Sigmoid colon (tissue), 7 donors: ENCODE data around the gene ANKMY1. TPM values are rescaled to one million over a fixed set of nuclear protein-coding genes. Genes with fewer than 3 reads are reported as not detected.

Source experiments
- DNase-seq: peaks from one replicate; pipeline ENCODE4 v3.0.0-alpha.2; 2019
- H3K27ac ChIP-seq, 4 donors: fragments of 200-600 bp; sonication (generic); one replicate each; pipeline ENCODE4 v1.5.1; 2016 to 2019; ENCODE audit warnings: mild to moderate bottlenecking in 1 of 4
- H3K27me3 ChIP-seq, 3 donors: fragments of 200-600 bp; sonication (generic); one replicate each; pipeline ENCODE4 v1.5.1; 2019; ENCODE audit warnings: mild to moderate bottlenecking in 1 of 3
- H3K36me3 ChIP-seq, 4 donors: fragments of 200-600 bp; sonication (generic); one replicate each; pipeline ENCODE4 v1.5.1; 2016 to 2019
- H3K4me1 ChIP-seq, 4 donors: fragments of 200-600 bp; sonication (generic); one replicate each; pipeline ENCODE4 v1.5.1; 2017 to 2019
- H3K4me3 ChIP-seq, 4 donors: fragments of 200-600 bp; sonication (generic); one replicate each; pipeline ENCODE4 v1.5.1; 2017 to 2019; ENCODE audit warnings: mild to moderate bottlenecking in 2 of 4, moderate library complexity in 1 of 4
- H3K9me3 ChIP-seq, 4 donors: fragments of 200-600 bp in 3 of 4; sonication (generic) in 3 of 4; one replicate each; pipeline versions ENCODE4 v1.5.1 to v1.6.1; 2013 to 2019
- EP300 ChIP-seq, 4 donors: sonication (generic); formaldehyde crosslinking; IDR thresholded peaks; one replicate each; pipeline ENCODE4 v1.6.1; 2017; ENCODE audit warnings: antibody characterized with exemption in 4 of 4
- POLR2A ChIP-seq, 2 donors: fragments of 450-650 bp; IDR thresholded peaks; one replicate each; pipeline ENCODE4 v1.6.1; 2016; ENCODE audit warnings: antibody characterized with exemption in 2 of 2, mild to moderate bottlenecking in 2 of 2, moderate library complexity in 2 of 2
- POLR2AphosphoS5 ChIP-seq, 4 donors: sonication (generic); formaldehyde crosslinking; IDR thresholded peaks; one replicate each; pipeline ENCODE4 v1.6.1; 2017; ENCODE audit warnings: antibody characterized with exemption in 4 of 4
- WGBS, 2 donors: extraction: QIAGEN DNeasy Blood & Tissue Kit; methylation state at CpG; one replicate each; pipeline ENCODE4 v1.1.7; 2013; 5-methylcytosine and 5-hydroxymethylcytosine counted together
- intact Hi-C: fragments of 100-400 bp; cut with DNase I; formaldehyde crosslinking; loops from one replicate; pipeline ENCODE4 v1.15.1; 2023
- polyA plus RNA-seq, 3 donors: library from polyadenylated mRNA; stranded (reverse); fragments of 200-250 nt; gene quantifications; one replicate each; pipeline ENCODE4 v1.2.3, GENCODE V29; 2013
- total RNA-seq, 4 donors: library from RNA; depleted of rRNA; stranded (reverse); fragments of >200 nt; gene quantifications; one replicate each; pipeline ENCODE4 v1.1.0, GENCODE V29; 2016
- TF ChIP-seq, protein P1 (sequence below), 4 experiments: fragments of 450-650 bp in 3 of 4; fragments of 200-600 bp in 1 of 4; IDR thresholded peaks; one replicate each; pipeline ENCODE4 v1.5.1; 2016 to 2019; ENCODE audit warnings: antibody characterized with exemption in 4 of 4, mild to moderate bottlenecking in 3 of 4, moderate library complexity in 2 of 4
- donor health status: healthy with polysubstance abuse.
- donor health status: Bipolar disorder and iron deficiency.
- donor health status: healthy.

ANKMY1 gene
- total and polyA plus RNA-seq, 7 donors = 3.6 to 14.0 (median 8.9) TPM

DNA sequence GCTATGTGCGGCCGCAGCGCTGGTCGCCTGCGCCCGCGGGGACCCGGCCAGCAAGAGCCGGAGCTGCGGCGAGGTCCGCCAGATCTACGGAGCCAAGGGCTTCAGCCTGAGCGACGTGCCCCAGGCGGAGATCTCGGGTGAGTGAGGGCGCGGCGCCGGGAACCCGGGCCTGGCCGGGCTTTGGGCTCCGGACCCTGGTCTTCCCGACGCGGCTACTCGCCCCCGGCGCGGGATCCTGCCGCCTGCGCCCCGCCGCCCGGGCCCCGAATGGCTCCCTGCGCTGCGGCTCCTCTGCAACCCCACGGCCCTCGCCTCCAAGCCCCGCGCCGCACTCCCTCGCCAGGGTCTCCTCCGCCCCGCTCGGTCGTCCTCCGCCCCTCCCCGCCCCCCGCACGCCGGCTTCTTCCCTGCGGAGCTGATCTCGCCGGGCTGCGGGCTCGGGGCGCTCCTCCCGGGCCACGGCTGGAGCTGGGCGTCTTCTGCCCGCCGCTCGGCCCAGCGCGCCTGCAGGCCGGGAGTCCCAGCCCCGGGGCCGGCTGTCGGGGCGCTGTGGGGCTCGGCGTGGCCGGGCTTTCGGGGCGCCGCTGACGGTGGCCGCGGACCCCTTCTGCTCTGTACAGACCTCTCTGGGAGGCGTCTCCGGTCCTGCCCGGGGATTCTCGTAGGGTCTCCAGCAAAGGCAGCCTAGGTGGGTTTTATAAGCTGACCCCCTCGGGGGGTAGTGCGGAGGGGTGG, 121.7 kb downstream of the ANKMY1 start:
- Histone ChIP-seq H3K4me3 (peak overlapping the region; percentile 41 to 86 (median 66)), H3K27me3 (no peaks in the 10 kb centered on the region), H3K4me1 (peaks cover 0 to 46% (median 42%) of the 10 kb centered on the region in 4 donors), H3K9me3 (no peaks in the 10 kb centered on the region), H3K27ac (peak overlapping the region; percentile 88 to 94 (median 92)), H3K36me3 (no peaks in the 10 kb centered on the region)
- 1% methylated on average over 88 of the region's 88 CpGs for WGBS, 2 donors
- intact Hi-C loops = loop anchor here (5.0 kb wide), 4 partner anchors 64 to 299 kb away; partner anchors contain the start of genes COPS9 and RNPEPL1
- TF ChIP-seq POLR2AphosphoS5 (IDR thresholded peaks at IDR 0.05) = no peak
- no peak for TF ChIP-seq POLR2A (IDR thresholded peaks at IDR 0.05)
- TF ChIP-seq, protein P1, sequence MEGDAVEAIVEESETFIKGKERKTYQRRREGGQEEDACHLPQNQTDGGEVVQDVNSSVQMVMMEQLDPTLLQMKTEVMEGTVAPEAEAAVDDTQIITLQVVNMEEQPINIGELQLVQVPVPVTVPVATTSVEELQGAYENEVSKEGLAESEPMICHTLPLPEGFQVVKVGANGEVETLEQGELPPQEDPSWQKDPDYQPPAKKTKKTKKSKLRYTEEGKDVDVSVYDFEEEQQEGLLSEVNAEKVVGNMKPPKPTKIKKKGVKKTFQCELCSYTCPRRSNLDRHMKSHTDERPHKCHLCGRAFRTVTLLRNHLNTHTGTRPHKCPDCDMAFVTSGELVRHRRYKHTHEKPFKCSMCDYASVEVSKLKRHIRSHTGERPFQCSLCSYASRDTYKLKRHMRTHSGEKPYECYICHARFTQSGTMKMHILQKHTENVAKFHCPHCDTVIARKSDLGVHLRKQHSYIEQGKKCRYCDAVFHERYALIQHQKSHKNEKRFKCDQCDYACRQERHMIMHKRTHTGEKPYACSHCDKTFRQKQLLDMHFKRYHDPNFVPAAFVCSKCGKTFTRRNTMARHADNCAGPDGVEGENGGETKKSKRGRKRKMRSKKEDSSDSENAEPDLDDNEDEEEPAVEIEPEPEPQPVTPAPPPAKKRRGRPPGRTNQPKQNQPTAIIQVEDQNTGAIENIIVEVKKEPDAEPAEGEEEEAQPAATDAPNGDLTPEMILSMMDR (IDR thresholded peaks at IDR 0.05) = no peak
- peak; percentile 68 for DNase-seq

DNA sequence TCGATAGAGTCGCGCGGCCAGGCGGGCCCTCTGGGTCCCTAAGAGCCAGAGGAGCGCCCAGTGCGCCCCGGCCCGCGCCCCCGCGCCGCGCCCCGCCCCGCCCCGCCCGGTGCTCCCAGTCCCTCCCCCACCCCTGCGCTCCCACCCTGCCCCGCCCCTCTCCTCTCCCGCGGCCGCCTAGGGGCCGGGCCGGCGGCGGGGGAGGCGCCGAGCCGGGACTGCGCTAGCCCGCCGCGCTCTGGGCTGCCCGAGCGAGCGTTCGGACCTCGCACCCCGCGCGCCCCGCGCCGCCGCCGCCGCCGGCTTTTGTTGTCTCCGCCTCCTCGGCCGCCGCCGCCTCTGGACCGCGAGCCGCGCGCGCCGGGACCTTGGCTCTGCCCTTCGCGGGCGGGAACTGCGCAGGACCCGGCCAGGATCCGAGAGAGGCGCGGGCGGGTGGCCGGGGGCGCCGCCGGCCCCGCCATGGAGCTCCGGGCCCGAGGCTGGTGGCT, 122.3 kb downstream of the ANKMY1 start, which contains the start of gene GPC1:
Gene GPC1, plus strand, starts transcription at position 207 of the 491 bp plus-strand sequence. Its CDS starts 256 bp downstream, at position 463.
- WGBS, 2 donors = 0 to 1% methylated on average over 76 to 77 of the region's 77 CpGs
- TF ChIP-seq, protein P1 (IDR thresholded peaks at IDR 0.05) = no peak
- TF ChIP-seq POLR2AphosphoS5 (IDR thresholded peaks at IDR 0.05) (peak in 2 of 4 donors; percentile 21 to 33), POLR2A (IDR thresholded peaks at IDR 0.05) (no peak)
- Histone ChIP-seq H3K4me1 (peaks cover 0 to 46% (median 42%) of the 10 kb centered on the region in 4 donors), H3K4me3 (peak within 1 kb of the TSS; percentile 43 to 86 (median 66)), H3K36me3 (no peaks in the 10 kb centered on the region), H3K27me3 (no peaks in the 10 kb centered on the region), H3K9me3 (no peaks in the 10 kb centered on the region), H3K27ac (peak within 1 kb of the TSS; percentile 88 to 94 (median 92))
- intact Hi-C loops = loop anchor here (5.0 kb wide), 4 partner anchors 63 to 298 kb away; partner anchors contain the start of genes COPS9 and RNPEPL1
- DNase-seq = peak; percentile 85

DNA sequence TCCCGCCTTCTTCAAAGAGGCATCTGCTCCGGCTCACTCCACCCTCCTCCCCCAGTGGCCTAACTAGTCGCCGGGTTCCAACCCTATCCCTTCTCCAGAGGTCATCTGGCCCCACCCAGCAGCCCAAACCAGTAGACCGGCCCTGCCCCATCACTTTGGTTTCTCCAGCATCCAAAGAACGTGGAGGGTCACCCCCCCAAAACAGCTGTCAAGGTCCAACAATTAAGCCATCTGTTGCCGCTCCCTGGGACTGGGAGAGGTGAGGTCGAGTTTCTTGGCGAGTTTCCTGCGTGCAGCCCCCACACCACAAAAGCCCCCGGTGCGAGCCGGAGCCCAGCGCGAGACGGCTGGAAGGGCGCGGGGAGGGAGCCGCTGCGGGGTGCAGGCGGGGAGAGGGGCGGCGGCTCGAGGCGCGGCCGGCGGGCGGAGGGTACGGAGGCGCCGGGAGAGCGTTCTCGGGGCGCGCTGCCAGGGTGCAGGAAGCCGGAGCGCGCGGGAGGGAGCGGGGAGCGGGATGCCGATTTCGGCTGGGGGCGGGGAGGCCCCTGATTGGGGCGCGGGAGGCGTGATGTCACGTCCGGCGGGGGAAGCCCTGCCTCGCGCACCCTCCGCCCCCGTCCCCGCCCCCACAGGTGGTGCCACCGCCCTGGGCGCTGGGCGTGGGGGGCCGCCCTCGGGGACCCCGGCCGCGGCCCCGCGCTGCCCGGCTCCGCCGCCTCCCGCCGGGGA, 122.9 kb downstream of the ANKMY1 start:
- no peaks in the 10 kb centered on the region for H3K27me3 ChIP-seq
- peak; percentile 98 for DNase-seq
- 1 to 2% methylated on average over 71 of the region's 71 CpGs for WGBS, 2 donors
- intact Hi-C loops = loop anchor here (5.0 kb wide), 4 partner anchors 63 to 298 kb away; partner anchors contain the start of genes COPS9 and RNPEPL1
- H3K4me3 ChIP-seq = peak overlapping the region; percentile 43 to 86 (median 66)
- TF ChIP-seq EP300 (IDR thresholded peaks at IDR 0.05) = no peak
- no peak for TF ChIP-seq POLR2A (IDR thresholded peaks at IDR 0.05)
- TF ChIP-seq, protein P1 (IDR thresholded peaks at IDR 0.05) = no peak
- peak in 3 of 4 donors; percentile 64 to 77 (median 76) for TF ChIP-seq POLR2AphosphoS5 (IDR thresholded peaks at IDR 0.05)
- no peaks in the 10 kb centered on the region for H3K36me3 ChIP-seq
- no peaks in the 10 kb centered on the region for H3K9me3 ChIP-seq
- H3K4me1 ChIP-seq = peaks cover 0 to 46% (median 42%) of the 10 kb centered on the region in 4 donors
- H3K27ac ChIP-seq = peak overlapping the region; percentile 88 to 94 (median 92)

DNA sequence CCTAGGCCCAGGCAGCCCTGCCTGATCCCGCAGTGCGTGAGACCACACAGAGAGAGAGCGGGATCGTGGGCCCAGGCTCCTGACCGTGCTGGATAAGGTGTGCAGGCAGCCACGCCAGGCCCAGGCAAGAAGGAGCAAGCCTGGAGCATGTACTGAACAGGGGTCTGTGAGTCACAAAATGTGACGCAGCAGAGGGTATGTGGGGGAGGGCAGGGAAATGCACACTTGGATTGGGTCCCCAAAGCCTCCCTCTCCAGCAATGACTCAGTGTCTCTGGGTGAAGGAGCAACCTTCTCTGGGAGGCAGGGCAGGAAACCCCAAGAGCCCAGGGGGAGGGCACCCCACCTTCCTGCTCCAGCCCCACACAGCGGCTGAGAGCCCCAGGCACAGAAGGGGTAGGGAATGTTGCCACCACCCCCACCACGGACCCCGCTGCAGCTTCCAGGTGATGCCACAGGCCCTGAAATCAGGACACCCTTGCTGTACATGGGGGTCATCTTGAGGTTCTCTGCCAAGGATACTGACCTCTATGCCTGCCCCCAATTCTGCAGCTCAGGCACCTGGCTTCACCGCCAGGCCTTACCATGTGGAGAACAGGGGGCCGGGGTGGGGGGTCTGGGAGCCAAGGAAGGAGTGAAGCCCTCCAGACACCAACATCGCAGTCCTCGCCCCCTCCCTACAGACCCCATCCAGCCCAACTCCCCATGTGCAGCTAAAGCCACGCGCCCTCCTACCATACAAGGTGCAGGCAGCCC, 123.6 kb downstream of the ANKMY1 start:
- H3K4me3 ChIP-seq = peak overlapping the region; percentile 43 to 86 (median 66)
- WGBS, 2 donors = 78 to 81% methylated on average over 16 of the region's 16 CpGs
- peak; percentile 82 for DNase-seq
- no peaks in the 10 kb centered on the region for H3K36me3 ChIP-seq
- H3K27ac ChIP-seq = peak overlapping the region; percentile 88 to 94 (median 92)
- peaks cover 0 to 45% (median 42%) of the 10 kb centered on the region in 4 donors for H3K4me1 ChIP-seq
- intact Hi-C loops = no loop called here
- TF ChIP-seq, protein P1 (IDR thresholded peaks at IDR 0.05) = no peak
- TF ChIP-seq POLR2AphosphoS5 (IDR thresholded peaks at IDR 0.05) (peak in 2 of 4 donors; percentile 36 to 53), POLR2A (IDR thresholded peaks at IDR 0.05) (no peak), EP300 (IDR thresholded peaks at IDR 0.05) (no peak)
- no peaks in the 10 kb centered on the region for H3K27me3 ChIP-seq
- no peaks in the 10 kb centered on the region for H3K9me3 ChIP-seq
